SU-DHL-6 (cell line): ENCODE results near the gene PPP3CA.

Experiments
- H2AFZ ChIP-seq: fragments of 200-600 bp; sonication (generic); 2 replicates; pipeline ENCODE4 v1.6.1; 2014; ENCODE audit warnings: low read depth, mild to moderate bottlenecking, moderate library complexity, mixed read lengths, antibody characterized with exemption, low read length; ENCODE audit not compliant: severe bottlenecking
- H3F3A ChIP-seq: fragments of 200-600 bp; shearing (Covaris generic); 2 replicates; pipeline ENCODE4 v1.6.0; 2016; ENCODE audit warnings: antibody characterized with exemption, mild to moderate bottlenecking; ENCODE audit not compliant: insufficient read depth
- H3K27ac ChIP-seq: fragments of 200-600 bp; sonication (generic); 2 replicates; pipeline ENCODE4 v1.5.1; 2016; ENCODE audit warnings: low read depth, mild to moderate bottlenecking, low read length, moderate library complexity, mixed read lengths
- H3K27me3 ChIP-seq: fragments of 200-600 bp; sonication (generic), shearing (Covaris generic); 2 replicates; pipeline ENCODE4 v1.6.0; 2014; ENCODE audit warnings: mild to moderate bottlenecking, low read length
- H3K36me3 ChIP-seq: fragments of 200-600 bp; sonication (generic); 2 replicates; pipeline ENCODE4 v1.6.1; 2014; ENCODE audit warnings: mild to moderate bottlenecking, low read length, mixed read lengths
- H3K4me2 ChIP-seq: fragments of 300-600, 200-600 bp; shearing (Covaris generic), sonication (generic); 2 replicates; pipeline ENCODE4 v1.6.0; 2014; ENCODE audit warnings: low read length, low read depth, mild to moderate bottlenecking; ENCODE audit not compliant: poor library complexity, severe bottlenecking
- H3K4me3 ChIP-seq: fragments of 200-600 bp; sonication (generic); 2 replicates; pipeline ENCODE4 v1.5.1; 2014; ENCODE audit warnings: antibody characterized with exemption, low read length, mild to moderate bottlenecking, mixed read lengths; ENCODE audit not compliant: insufficient read depth, poor library complexity, severe bottlenecking
- H3K79me2 ChIP-seq: fragments of 200-600 bp; sonication (generic); 2 replicates; pipeline ENCODE4 v1.6.1; 2014; ENCODE audit warnings: mild to moderate bottlenecking, low read length, moderate library complexity; ENCODE audit not compliant: insufficient read depth
- H3K9ac ChIP-seq: fragments of 200-600 bp; sonication (generic); 2 replicates; pipeline ENCODE4 v1.7.0; 2014; ENCODE audit warnings: mild to moderate bottlenecking, low read length
- H3K9me2 ChIP-seq: fragments of 200-600 bp; sonication (generic); replicated peaks from 2 replicates; pipeline ENCODE4 v1.6.1; 2014; ENCODE audit warnings: low read length; ENCODE audit not compliant: insufficient read depth
- H3K9me3 ChIP-seq: fragments of 200-600 bp; sonication (generic); 2 replicates; pipeline ENCODE4 v1.6.1; 2014; ENCODE audit warnings: low read length, mixed read lengths; ENCODE audit not compliant: insufficient read depth
- H4K20me1 ChIP-seq: fragments of 200-600 bp; sonication (generic); 2 replicates; pipeline ENCODE4 v1.6.1; 2014; ENCODE audit warnings: low read depth, mild to moderate bottlenecking, antibody characterized with exemption, low read length, moderate library complexity, mixed read lengths
- CTCF ChIP-seq: fragments of 200-600 bp; sonication (generic); IDR thresholded peaks from one replicate; pipeline ENCODE4 v1.5.1; 2017; ENCODE audit warnings: antibody characterized with exemption, mild to moderate bottlenecking, low read length, moderate library complexity; ENCODE audit not compliant: insufficient read depth, poor library complexity, severe bottlenecking
- EZH2phosphoT487 ChIP-seq: fragments of 200-600 bp; sonication (generic), shearing (Covaris generic); conservative IDR thresholded peaks from 2 replicates; pipeline ENCODE4 v1.6.1; 2018; ENCODE audit warnings: mild to moderate bottlenecking, antibody characterized with exemption, low read length, moderate library complexity, mixed read lengths

Gene PPP3CA

GRCh38 chr4:101251261-101251660 is 96.1 kb downstream of the PPP3CA start:
- H3K27ac ChIP-seq: no peak overlapping the region
- no peaks in the 10 kb centered on the region; the same call in 1 of the 2 replicates for H3K79me2 ChIP-seq

GRCh38 chr4:101244349-101244748 is 103.0 kb downstream of the PPP3CA start:
- TF ChIP-seq EZH2phosphoT487: no peak
- TF ChIP-seq CTCF: no peak
- H3K9me2 ChIP-seq: no peaks in the 10 kb centered on the region
- no peaks in the 10 kb centered on the region for H4K20me1 ChIP-seq
- H3K27ac ChIP-seq: no peak overlapping the region
- H3K4me3 ChIP-seq: no peak overlapping the region
- H3K9me3 ChIP-seq: no peaks in the 10 kb centered on the region
- no peaks in the 10 kb centered on the region for H3K36me3 ChIP-seq
- no peak overlapping the region for H3K4me2 ChIP-seq
- H3K79me2 ChIP-seq: 0 out of 2 replicates have a peak, but pooled peaks cover 3% of the 10 kb centered on the region
- H3F3A ChIP-seq: no peaks in the 10 kb centered on the region
- no peaks in the 10 kb centered on the region for H3K27me3 ChIP-seq
- H3K9ac ChIP-seq: no peak overlapping the region
- no peak overlapping the region for H2AFZ ChIP-seq

More at GRCh38 chr4:101251261-101251660, 96.1 kb downstream of the PPP3CA start:
- H3K9me3 ChIP-seq: no peaks in the 10 kb centered on the region
- H3K27me3 ChIP-seq: no peaks in the 10 kb centered on the region
- TF ChIP-seq CTCF (no peak), EZH2phosphoT487 (no peak)
- no peak overlapping the region for H3K9ac ChIP-seq
- H3K36me3 ChIP-seq: no peaks in the 10 kb centered on the region
- no peaks in the 10 kb centered on the region for H3K9me2 ChIP-seq
- H3F3A ChIP-seq: no peaks in the 10 kb centered on the region
- H2AFZ ChIP-seq: no peak overlapping the region
- no peak overlapping the region for H3K4me2 ChIP-seq
- no peaks in the 10 kb centered on the region for H4K20me1 ChIP-seq
- H3K4me3 ChIP-seq: no peak overlapping the region

- no peaks in the 10 kb centered on the region for H3K36me3 ChIP-seq
- no peaks in the 10 kb centered on the region for H4K20me1 ChIP-seq
- H3K27me3 ChIP-seq: no peaks in the 10 kb centered on the region
- no peaks in the 10 kb centered on the region for H3K9me2 ChIP-seq
- 0 out of 2 replicates have a peak, but pooled peaks cover 3% of the 10 kb centered on the region for H3K79me2 ChIP-seq
- H3K27ac ChIP-seq: no peak overlapping the region
- TF ChIP-seq EZH2phosphoT487 (no peak), CTCF (no peak)
- no peak overlapping the region for H3K4me2 ChIP-seq
- H3K9ac ChIP-seq: no peak overlapping the region
- H3F3A ChIP-seq: no peaks in the 10 kb centered on the region
- H3K9me3 ChIP-seq: no peaks in the 10 kb centered on the region
- H2AFZ ChIP-seq: no peak overlapping the region
- no peak overlapping the region for H3K4me3 ChIP-seq
Observed at GRCh38 chr4:101242441-101242840, 104.9 kb downstream of the PPP3CA start.
